HepG2 (cell line): ENCODE measurements around the gene BMP2K. TPM values are rescaled to one million over a fixed set of nuclear protein-coding genes. Genes with fewer than 3 reads are reported as not detected.

Experiments
- ATAC-seq: fragments of 200-7000 bp; cut with Tn5 transposase; 3 replicates; pipeline ENCODE4 v1.9.1; 2020; ENCODE audit warnings: mild to moderate bottlenecking, moderate library complexity
- BruUV-seq: library from RNA; stranded (reverse); fragments of 400-500 nt; replicated peaks from 2 replicates; lab custom pipeline; 2021; lab: Mats Ljungman, UMichigan
- CTCF ChIA-PET: fragments of 300-600 bp; formaldehyde crosslinking; extraction: SDS; loops from one replicate; lab custom pipeline; 2021; ENCODE audit warnings: low total read pairs, inconsistent platforms, low intra/inter-chr PET ratio; lab: Yijun Ruan, JAX
- POLR2A ChIA-PET: fragments of 350-600 bp; sonication (Branson Sonifier 250); formaldehyde crosslinking; loops from one replicate; lab custom pipeline; 2020; ENCODE audit warnings: antibody characterized with exemption, inconsistent platforms; lab: Yijun Ruan, JAX
- DNase-seq: peaks from one replicate; pipeline ENCODE4 v3.0.0-alpha.2; 2015; ENCODE audit warnings: low spot score
- FAIRE-seq: peaks from 3 replicates; lab custom pipeline; 2011; peaks lifted over from hg19 to GRCh38; lab: Jason Lieb, UNC
- H2AFZ ChIP-seq: one replicate; pipeline ENCODE4 v1.6.1; 2011; ENCODE audit warnings: low read length, inconsistent platforms
- H3K27ac ChIP-seq: fragments of 300-600 bp; 3 replicates; pipeline ENCODE4 v1.8.0; 2011; ENCODE audit warnings: mixed run types, mild to moderate bottlenecking, mixed read lengths, low read length, inconsistent platforms; ENCODE audit not compliant: insufficient read depth; ENCODE audit errors: extremely low read length
- H3K27me3 ChIP-seq, 2 experiments: fragments of 200-600 bp in 1 of 2; 2 replicates in 1 of 2; 3 replicates in 1 of 2; pipeline versions ENCODE4 v1.6.0 to v1.8.0; 2011; ENCODE audit warnings: low read length in 2 of 2, mild to moderate bottlenecking in 2 of 2, moderate library complexity in 2 of 2, inconsistent platforms in 1 of 2; ENCODE audit not compliant: insufficient read depth in 2 of 2, control insufficient read depth in 1 of 2
- H3K36me3 ChIP-seq, 2 experiments: fragments of 200-600 bp in 1 of 2; replicated peaks in 1 of 2; 2 replicates in 1 of 2; 3 replicates in 1 of 2; pipeline versions ENCODE4 v1.5.1 to v1.8.0; 2011; ENCODE audit warnings: low read length in 2 of 2, inconsistent platforms in 1 of 2; ENCODE audit not compliant: insufficient read depth in 2 of 2, control insufficient read depth in 1 of 2
- H3K4me1 ChIP-seq: 2 replicates; pipeline ENCODE4 v1.5.1; 2012; ENCODE audit warnings: low read length, inconsistent platforms; ENCODE audit not compliant: insufficient read depth
- H3K4me2 ChIP-seq: 2 replicates; pipeline ENCODE4 v1.6.0; 2011; ENCODE audit warnings: low read depth, low read length, inconsistent platforms
- H3K4me3 ChIP-seq, 3 experiments: fragments of 200-600 bp in 1 of 3; sonication (generic), shearing (Covaris generic) in 1 of 3; replicated peaks in 1 of 3; 2 replicates each; pipeline ENCODE4 v1.5.1; 2011 to 2016; ENCODE audit warnings: low read length in 3 of 3, inconsistent platforms in 2 of 3, low read depth in 2 of 3, mild to moderate bottlenecking in 2 of 3, control low read depth in 1 of 3, mixed read lengths in 1 of 3; ENCODE audit not compliant: insufficient read depth in 1 of 3
- H3K79me2 ChIP-seq: one replicate; pipeline ENCODE4 v1.6.1; 2011; ENCODE audit warnings: low read length, inconsistent platforms; ENCODE audit not compliant: insufficient read depth
- H3K9ac ChIP-seq: 2 replicates; pipeline ENCODE4 v1.6.0; 2011; ENCODE audit warnings: mild to moderate bottlenecking, low read depth, low read length, inconsistent platforms; ENCODE audit not compliant: insufficient read depth
- H3K9me3 ChIP-seq: 2 replicates; pipeline ENCODE4 v1.5.1; 2012; ENCODE audit warnings: mild to moderate bottlenecking, low read length
- H4K20me1 ChIP-seq: 2 replicates; pipeline ENCODE4 v1.6.0; 2011; ENCODE audit warnings: inconsistent platforms, mild to moderate bottlenecking, low read length, moderate library complexity; ENCODE audit not compliant: insufficient read depth
- ATAD3A ChIP-seq: sonication (generic); formaldehyde crosslinking; IDR thresholded peaks from 2 replicates; pipeline ENCODE4 v1.4.0; 2020; ENCODE audit warnings: missing genetic modification reagents
- HOXA7 ChIP-seq: sonication (generic); formaldehyde crosslinking; IDR thresholded peaks from 2 replicates; pipeline ENCODE4 v1.8.1; 2022; ENCODE audit warnings: mild to moderate bottlenecking, missing genetic modification reagents, moderate library complexity
- KLF11 ChIP-seq: IDR thresholded peaks from 2 replicates; pipeline ENCODE4 v1.6.1; 2016; ENCODE audit warnings: missing compliant biosample characterization
- KLF9 ChIP-seq: IDR thresholded peaks from 2 replicates; pipeline ENCODE4 v1.6.1; 2016; ENCODE audit warnings: low read depth
- NFYC ChIP-seq: IDR thresholded peaks from 2 replicates; pipeline ENCODE4 v1.6.1; 2016; ENCODE audit warnings: missing genetic modification reagents, missing compliant biosample characterization
- NR3C1 ChIP-seq: sonication (generic); formaldehyde crosslinking; IDR thresholded peaks from 2 replicates; pipeline ENCODE4 v1.4.0; 2020; ENCODE audit warnings: missing genetic modification reagents
- POLR2AphosphoS2 ChIP-seq: IDR thresholded peaks from 2 replicates; pipeline ENCODE4 v1.6.1; 2011; ENCODE audit warnings: low read depth, low read length, improper control_type of control experiment
- RFX1 ChIP-seq: fragments of 450-650 bp; IDR thresholded peaks from 2 replicates; pipeline ENCODE4 v1.6.1; 2017
- SOX13 ChIP-seq, 3 experiments: fragments of 450-650 bp in 1 of 3; sonication (generic) in 1 of 3; formaldehyde crosslinking in 1 of 3; IDR thresholded peaks in 2 of 3; conservative IDR thresholded peaks in 1 of 3; 2 replicates each; pipeline versions ENCODE4 v1.5.0 to v1.6.1; 2016 to 2020; ENCODE audit warnings: antibody characterized with exemption in 1 of 3, mild to moderate bottlenecking in 1 of 3, missing compliant biosample characterization in 1 of 3, missing genetic modification reagents in 1 of 3, moderate library complexity in 1 of 3
- ZNF382 ChIP-seq: sonication (generic); formaldehyde crosslinking; IDR thresholded peaks from 2 replicates; pipeline ENCODE4 v1.5.0; 2020; ENCODE audit warnings: missing genetic modification reagents, mild to moderate bottlenecking, borderline replicate concordance
- ZNF530 ChIP-seq: sonication (generic); formaldehyde crosslinking; IDR thresholded peaks from 2 replicates; pipeline ENCODE4 v1.5.0; 2020; ENCODE audit warnings: low read depth, mild to moderate bottlenecking, missing genetic modification reagents
- WGBS: methylation state at CpG from one replicate; pipeline ENCODE4 v1.1.6; 2017; ENCODE audit warnings: low lambda C conversion rate; 5-methylcytosine and 5-hydroxymethylcytosine counted together
- in situ Hi-C: cut with HindIII; loops from 2 replicates; pipeline ENCODE4 v1.10.0; 2017; ENCODE audit warnings: low pct_unique_long_range_greater_than_20kb; ENCODE audit not compliant: extremely low pct_ligation_motif_present
- intact Hi-C: fragments of 100-400 bp; cut with micrococcal nuclease; formaldehyde crosslinking; loops from one replicate; pipeline ENCODE4 v1.10.0; 2022; ENCODE audit not compliant: unreplicated experiment
- polyA plus RNA-seq, 8 experiments: library from polyadenylated mRNA; depleted of rRNA in 3 of 8; stranded (reverse) in 7 of 8; unstranded in 1 of 8; fragments of >200 nt; fragmentation: Illumina TruSeq in 4 of 8; extraction: Trizol in 4 of 8; gene quantifications; 2 replicates each; pipeline versions ENCODE4 v1.2.1 to v1.2.3, GENCODE V29; 2011 to 2016; ENCODE audit warnings: low read depth in 4 of 8, missing spikeins in 1 of 8, mixed read lengths in 1 of 8; ENCODE audit not compliant: insufficient read depth in 1 of 8
- total RNA-seq, 5 experiments: library from RNA; depleted of rRNA; stranded (reverse); fragments of >200 nt; fragmentation: Illumina TruSeq; extraction: Trizol; gene quantifications; 2 replicates each; pipeline ENCODE4 v1.2.3, GENCODE V29; 2016; ENCODE audit warnings: low read depth in 1 of 5
- TF ChIP-seq, protein P1 (sequence below): IDR thresholded peaks from 2 replicates; pipeline ENCODE4 v1.6.1; 2016; ENCODE audit warnings: mild to moderate bottlenecking, missing biosample characterization, missing genetic modification reagents
- TF ChIP-seq, protein P2 (sequence below): sonication (generic); formaldehyde crosslinking; IDR thresholded peaks from 2 replicates; pipeline ENCODE4 v1.8.1; 2023; ENCODE audit warnings: mild to moderate bottlenecking, missing genetic modification reagents
- TF ChIP-seq, protein P3 (sequence below): sonication (generic); formaldehyde crosslinking; IDR thresholded peaks from 2 replicates; pipeline ENCODE4 v1.8.1; 2022; ENCODE audit warnings: low read depth, mild to moderate bottlenecking, missing genetic modification reagents

Gene BMP2K
- total and polyA plus RNA-seq, 2 of the 13 experiments (the other 11 are each of a cell fraction or from before 2014, with no cell fraction given): 8.6 to 15.2 TPM

DNA sequence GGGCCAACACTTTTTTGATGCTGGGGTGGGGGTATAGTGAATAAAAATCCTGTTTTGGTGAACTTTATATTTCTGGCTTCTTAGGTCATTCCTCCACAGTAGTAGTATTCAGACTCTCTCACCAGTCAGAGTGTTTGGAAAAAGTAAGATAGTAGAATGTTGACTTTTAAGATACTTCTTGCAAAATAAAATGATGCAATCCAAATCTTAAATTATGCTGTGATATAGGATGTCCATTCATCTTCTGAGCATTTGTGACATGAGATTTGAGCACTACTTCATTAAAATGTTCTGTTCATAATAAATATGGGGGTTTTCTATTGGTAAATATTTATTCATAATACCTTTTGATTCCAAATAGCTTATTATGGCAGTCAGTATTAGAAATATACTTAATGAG is 70.1 kb downstream of the BMP2K start:
- Histone ChIP-seq H2AFZ (no peak overlapping the region), H3K4me2 (no peak overlapping the region), H3K27me3 (no peaks in the 10 kb centered on the region; a peak in 1 of 5 replicates), H3K9me3 (no peaks in the 10 kb centered on the region), H3K9ac (no peak overlapping the region), H4K20me1 (no peaks in the 10 kb centered on the region), H3K79me2 (no peaks in the 10 kb centered on the region)
- intact Hi-C loops: no loop called here
- DNase-seq (no peak), ATAC-seq (no peak)
- CTCF ChIA-PET: no interaction called here
- TF ChIP-seq HOXA7 (CRISPR knock-in tag) (no peak), KLF11 (CRISPR knock-in tag) (no peak), SOX13 (IDR thresholded peaks at IDR 0.05) (no peak), SOX13 (CRISPR knock-in tag; conservative IDR thresholded peaks at IDR 0.05 in 1 of 2, IDR thresholded peaks at IDR 0.05 in 1 of 2) (no peak)
- TF ChIP-seq, all 625 proteins: peak for 0
- Histone ChIP-seq H3K4me3 (no peak overlapping the region), H3K27ac (no peak overlapping the region), H3K36me3 (no peaks in the 10 kb centered on the region; a peak in 1 of 5 replicates), H3K4me1 (no peaks in the 10 kb centered on the region)
- FAIRE-seq: no peak
- POLR2A ChIA-PET: no interaction called here
- BruUV-seq: no TSS peak
- in situ Hi-C loops: no loop called here

DNA sequence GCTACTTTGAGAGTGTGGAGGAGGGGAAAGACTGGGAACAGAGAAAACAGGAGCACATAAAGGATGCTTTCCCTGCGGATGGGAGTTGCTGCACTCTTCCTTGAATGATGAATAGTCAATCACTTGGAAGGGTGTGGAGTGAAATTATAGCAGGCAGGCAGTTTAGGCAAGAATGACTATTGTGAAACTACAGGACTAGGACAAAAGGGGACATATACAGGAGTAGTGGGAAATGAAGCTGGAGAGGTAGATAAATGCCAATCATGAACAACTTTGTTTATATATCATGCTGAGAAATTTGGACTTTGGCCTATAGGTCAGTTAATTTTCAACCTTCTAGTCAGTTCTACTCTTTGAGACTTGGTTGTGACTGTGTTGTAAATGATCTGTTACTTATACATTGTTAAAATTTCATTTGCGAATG is 86.2 kb downstream of the BMP2K start:
- in situ Hi-C loops: loop anchor here (5.0 to 25.0 kb wide), 2 partner anchors 250 to 900 kb away; no protein-coding TSS in a partner anchor
- Histone ChIP-seq H3K79me2 (no peaks in the 10 kb centered on the region), H3K9me3 (peaks cover 15% of the 10 kb centered on the region), H3K27me3 (no peaks in the 10 kb centered on the region), H3K36me3 (peaks cover 1 to 14% of the 10 kb centered on the region in 2 experiments; a peak in 1 of 5 replicates), H4K20me1 (no peaks in the 10 kb centered on the region), H2AFZ (no peak overlapping the region), H3K27ac (peak overlapping the region; percentile 40), H3K9ac (no peak overlapping the region), H3K4me3 (no peak overlapping the region), H3K4me1 (peaks cover 27% of the 10 kb centered on the region), H3K4me2 (peak overlapping the region; percentile 56; the same call in 1 of the 2 replicates)
- POLR2A ChIA-PET: interaction anchor here (1.0 to 2.4 kb wide), 2 partner anchors 86 to 88 kb away, joined by 8 to 13 read pairs; partner anchors contain the start of gene BMP2K
- CTCF ChIA-PET: no interaction called here
- peak; percentile 94 for DNase-seq
- WGBS: 66% methylated on average over 2 of the region's 2 CpGs
- intact Hi-C loops: loop anchor here (1.0 to 10.0 kb wide), 2 partner anchors 85 to 908 kb away; no protein-coding TSS in a partner anchor
- BruUV-seq: no TSS peak
- peak; percentile 98 for ATAC-seq
- FAIRE-seq: peak; percentile 51
- no peak for TF ChIP-seq NR3C1
- TF ChIP-seq, protein P1, sequence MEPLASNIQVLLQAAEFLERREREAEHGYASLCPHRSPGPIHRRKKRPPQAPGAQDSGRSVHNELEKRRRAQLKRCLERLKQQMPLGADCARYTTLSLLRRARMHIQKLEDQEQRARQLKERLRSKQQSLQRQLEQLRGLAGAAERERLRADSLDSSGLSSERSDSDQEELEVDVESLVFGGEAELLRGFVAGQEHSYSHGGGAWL: no peak
- TF ChIP-seq KLF9 (CRISPR knock-in tag): no peak
- no peak for TF ChIP-seq ATAD3A (CRISPR knock-in tag)
- TF ChIP-seq, protein P2, sequence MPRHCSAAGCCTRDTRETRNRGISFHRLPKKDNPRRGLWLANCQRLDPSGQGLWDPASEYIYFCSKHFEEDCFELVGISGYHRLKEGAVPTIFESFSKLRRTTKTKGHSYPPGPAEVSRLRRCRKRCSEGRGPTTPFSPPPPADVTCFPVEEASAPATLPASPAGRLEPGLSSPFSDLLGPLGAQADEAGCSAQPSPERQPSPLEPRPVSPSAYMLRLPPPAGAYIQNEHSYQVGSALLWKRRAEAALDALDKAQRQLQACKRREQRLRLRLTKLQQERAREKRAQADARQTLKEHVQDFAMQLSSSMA (CRISPR knock-in tag): no peak
- no peak for TF ChIP-seq RFX1
- TF ChIP-seq ZNF382 (CRISPR knock-in tag): no peak
- no peak for TF ChIP-seq POLR2AphosphoS2
- TF ChIP-seq ZNF530 (CRISPR knock-in tag): no peak
- no peak for TF ChIP-seq NFYC
- TF ChIP-seq, protein P3, sequence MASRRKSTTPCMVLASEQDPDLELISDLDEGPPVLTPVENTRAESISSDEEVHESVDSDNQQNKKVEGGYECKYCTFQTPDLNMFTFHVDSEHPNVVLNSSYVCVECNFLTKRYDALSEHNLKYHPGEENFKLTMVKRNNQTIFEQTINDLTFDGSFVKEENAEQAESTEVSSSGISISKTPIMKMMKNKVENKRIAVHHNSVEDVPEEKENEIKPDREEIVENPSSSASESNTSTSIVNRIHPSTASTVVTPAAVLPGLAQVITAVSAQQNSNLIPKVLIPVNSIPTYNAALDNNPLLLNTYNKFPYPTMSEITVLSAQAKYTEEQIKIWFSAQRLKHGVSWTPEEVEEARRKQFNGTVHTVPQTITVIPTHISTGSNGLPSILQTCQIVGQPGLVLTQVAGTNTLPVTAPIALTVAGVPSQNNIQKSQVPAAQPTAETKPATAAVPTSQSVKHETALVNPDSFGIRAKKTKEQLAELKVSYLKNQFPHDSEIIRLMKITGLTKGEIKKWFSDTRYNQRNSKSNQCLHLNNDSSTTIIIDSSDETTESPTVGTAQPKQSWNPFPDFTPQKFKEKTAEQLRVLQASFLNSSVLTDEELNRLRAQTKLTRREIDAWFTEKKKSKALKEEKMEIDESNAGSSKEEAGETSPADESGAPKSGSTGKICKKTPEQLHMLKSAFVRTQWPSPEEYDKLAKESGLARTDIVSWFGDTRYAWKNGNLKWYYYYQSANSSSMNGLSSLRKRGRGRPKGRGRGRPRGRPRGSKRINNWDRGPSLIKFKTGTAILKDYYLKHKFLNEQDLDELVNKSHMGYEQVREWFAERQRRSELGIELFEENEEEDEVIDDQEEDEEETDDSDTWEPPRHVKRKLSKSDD (CRISPR knock-in tag): no peak
